NCI-H69 (cell line): ENCODE data around the gene RAD23B.
"Not testable (repeated sequence)": the region's sequence is repeated elsewhere in the genome, so short reads cannot be mapped to it uniquely, and the experiment has no call there.

ENCODE experiments used
- DNase-seq: peaks from one replicate; lab custom pipeline; 2025; lab: John Stamatoyannopoulos, UW

Gene RAD23B

GRCh38 chr9:107282759-107283622 lies at the start of gene RAD23B:
Gene RAD23B (plus strand): TSS chr9:107283279. CDS start chr9:107283630, 351 bp downstream.
- DNase-seq: peak; percentile 99

DNA sequence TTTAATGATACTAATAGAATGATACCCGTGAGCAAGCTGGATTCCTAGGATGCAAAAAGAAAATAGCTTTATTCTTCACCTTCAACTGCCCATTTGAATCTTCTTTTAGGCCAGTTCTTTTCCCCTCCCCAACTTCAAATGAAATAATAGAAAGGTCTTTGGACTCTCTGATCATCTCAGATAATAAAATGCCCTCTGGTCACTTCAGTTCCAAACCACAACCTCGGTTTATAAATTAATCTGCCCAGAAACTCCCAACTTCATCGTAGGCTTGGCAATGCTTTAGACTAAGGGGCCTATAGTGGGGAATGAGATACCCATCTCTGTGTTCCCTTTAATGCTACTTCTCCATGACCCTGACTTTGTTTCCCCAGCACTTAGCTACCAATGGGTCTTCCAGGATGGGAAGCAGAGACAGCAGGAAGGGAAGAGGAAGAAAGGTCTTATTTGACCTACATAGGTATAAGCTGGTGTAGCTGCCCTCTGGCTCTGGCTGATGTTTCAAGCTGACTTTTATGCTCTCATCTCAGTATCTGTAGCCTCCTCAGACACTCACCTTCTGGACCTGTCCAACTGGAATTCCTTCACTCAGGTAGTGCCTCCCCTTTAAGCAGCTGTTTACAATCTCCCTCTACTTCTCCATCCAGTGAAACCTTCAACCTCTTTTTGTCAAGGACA lies 47.2 kb upstream of the RAD23B start:
- no peak for DNase-seq

DNA sequence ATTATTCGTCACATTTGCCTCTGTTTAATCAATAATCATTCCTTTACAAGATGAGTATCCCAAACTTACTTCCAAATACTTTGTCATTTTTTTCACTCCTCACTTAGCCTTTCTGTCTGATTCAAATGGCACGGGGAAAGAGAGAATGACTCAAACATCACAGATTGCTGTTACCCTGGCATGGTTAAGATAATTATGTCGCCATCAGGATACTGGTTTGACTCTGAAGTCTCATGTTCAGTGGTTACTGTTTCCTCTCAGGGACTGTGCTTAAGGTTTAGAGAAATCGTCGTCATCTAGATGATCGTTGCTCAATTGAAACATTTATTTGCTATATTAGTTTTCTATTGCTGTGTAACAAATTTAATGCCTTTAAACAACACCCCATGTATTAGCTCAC lies 45.2 kb upstream of the RAD23B start:
- DNase-seq: no peak

DNA sequence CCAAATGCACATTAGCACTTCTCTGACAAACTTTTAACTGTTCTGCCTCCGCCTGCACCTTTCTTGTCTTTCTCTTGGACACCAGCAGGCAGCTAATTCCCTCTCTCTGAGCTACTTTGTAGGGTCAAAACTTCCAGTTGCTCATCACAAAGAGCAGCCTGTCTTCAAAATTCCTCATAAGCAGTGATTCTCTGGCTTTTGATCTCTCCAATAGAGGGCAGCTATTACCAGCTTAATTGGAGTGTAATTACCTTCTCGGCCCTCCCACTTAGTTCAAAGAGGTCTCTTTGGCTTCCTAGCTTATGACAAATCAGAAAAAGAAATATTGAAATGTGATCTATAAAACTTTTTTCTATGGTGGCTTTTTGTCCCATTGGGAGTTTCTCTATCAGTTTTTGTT lies 43.6 kb upstream of the RAD23B start:
- peak; percentile 85 for DNase-seq

- no peak for DNase-seq
These were observed 42.8 kb upstream of the RAD23B start for GRCh38 chr9:107240260-107240659.

- peak; percentile 82 for DNase-seq
These were observed 40.7 kb upstream of the RAD23B start for GRCh38 chr9:107242073-107243030.

DNA sequence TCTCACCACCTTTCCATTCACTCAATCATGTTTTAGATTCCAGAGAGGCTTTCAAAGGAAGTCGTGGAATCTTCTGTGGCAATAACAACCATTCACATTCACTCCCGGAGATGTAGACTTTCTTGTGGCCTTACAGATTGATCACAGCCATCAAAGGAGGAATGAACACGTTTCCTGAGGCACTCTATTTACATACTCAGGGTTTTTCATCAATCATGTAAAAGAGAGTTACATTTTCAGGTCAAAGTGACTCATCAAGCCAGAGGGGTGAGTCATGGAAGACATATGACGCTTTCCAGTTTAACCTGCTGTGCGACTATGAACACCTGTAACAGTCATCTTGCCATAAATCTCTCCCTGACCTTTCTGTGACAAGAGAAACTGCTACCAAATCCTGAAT lies 39.3 kb upstream of the RAD23B start:
- peak; percentile 95 for DNase-seq

DNA sequence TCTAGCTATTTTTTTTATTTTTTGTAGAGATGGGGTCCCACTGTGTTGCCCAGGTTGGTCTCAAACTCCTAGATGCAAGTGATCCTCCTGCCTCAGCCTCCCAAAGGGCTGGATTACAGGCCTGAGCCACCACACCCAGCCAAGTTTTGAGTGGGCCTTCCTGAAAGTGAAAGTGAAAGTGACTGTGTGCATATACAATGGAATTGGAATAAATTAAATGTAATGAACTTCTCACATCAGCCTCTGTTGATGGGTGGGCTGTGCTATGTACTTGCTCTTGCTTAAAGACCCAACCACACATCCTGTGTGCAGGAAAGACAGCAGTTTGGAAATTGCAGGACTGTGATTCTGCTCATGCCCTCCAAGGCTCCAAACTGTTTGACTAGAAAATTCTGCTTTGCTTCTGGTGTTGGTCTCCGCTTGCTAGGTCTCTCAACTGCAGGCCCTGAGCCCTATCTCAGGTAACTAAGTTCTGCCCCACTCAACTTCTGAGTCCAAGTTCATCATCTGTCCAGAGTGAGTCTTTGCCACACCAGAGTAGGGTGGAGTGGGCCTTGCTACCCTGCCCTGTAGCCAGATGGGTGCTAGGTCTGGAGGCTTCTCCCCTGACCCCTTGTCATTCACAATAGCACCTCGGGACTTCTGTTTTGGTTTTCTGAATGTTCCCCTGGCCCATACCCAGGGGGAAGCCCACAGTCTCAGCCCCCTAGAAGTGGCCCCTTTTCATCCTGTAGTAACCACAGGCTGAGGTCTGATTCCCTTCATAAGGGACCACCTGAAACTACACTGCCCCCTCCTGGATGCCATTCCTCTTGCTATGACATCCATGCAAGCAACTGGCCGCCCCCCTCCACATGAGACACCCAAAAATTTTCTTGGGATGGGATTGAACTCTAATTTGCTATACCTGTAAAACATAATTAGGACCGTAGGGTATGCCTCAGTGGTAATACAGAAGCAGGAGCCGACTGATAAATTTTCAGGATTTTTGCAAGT lies 36.5 kb upstream of the RAD23B start:
- DNase-seq: peak; percentile 61

- DNase-seq: no peak
These were observed 34.4 kb upstream of the RAD23B start for GRCh38 chr9:107248714-107249113.

DNA sequence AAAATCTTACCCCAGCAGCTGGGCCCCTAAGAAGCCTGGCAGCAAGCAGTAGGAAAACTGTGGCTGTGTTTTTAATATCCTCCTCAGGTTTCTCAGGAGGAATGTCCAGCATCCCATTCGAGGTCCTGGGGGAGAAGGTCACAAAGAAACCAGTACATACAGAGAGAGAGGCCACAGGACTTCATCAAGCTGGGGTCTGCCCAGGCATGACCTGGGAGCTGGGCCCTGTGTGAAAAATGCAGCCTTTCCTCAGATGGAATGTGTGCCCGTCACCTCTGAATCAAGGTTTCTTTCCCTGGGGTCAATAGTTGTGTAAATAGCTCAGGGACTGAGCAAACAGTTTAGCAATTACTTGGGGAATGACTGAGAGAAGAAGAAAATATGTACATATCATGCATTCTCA lies 33.9 kb upstream of the RAD23B start:
- peak; percentile 61 for DNase-seq

- peak; percentile 12 for DNase-seq
These were observed 33.3 kb upstream of the RAD23B start for GRCh38 chr9:107249665-107250285.

DNA sequence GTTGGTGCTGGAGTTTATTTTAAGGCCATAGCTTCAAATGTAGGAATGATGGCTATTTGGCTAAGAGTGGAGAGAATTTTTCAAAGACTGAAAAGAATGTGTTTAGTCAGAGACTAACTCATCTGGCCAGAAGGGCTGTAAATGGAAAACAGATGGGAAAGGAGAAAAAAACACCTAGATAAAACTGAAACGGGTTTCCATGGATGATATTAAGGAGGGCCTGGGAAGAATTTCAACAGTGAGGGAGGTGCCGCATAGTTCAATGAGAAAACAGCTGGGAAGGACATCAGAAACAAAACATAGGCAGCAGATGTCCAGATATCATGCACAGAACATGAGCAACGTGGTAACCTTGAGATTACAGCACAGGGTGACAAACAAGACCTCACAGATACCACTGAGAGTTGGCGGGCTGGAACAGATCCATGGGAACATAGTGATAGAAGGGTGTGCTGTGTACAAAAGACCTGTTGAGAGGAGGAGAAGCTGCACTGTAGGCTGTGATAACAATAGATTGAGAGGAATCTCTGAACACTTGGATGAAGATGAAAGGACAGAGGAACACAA lies 31.2 kb upstream of the RAD23B start:
- DNase-seq: no peak

DNA sequence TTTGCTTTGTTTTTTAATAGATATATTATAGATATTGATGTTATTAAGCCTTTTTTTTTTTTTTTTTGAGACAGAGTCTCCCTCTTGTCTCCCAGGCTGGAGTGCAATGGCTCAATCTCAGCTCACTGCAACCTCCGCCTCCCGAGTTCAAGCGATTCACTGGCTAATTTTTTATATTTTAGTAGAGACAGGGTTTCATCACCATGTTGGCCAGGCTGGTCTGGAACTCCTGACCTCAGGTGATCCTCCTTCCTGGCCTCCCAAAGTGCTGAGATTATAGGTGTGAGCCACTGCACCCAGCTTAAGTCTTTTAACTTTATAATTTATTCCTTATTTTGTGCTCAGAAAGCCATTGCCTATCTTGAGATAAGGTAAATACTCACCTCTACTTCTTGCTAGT lies 24.2 kb upstream of the RAD23B start:
- no peak for DNase-seq

GRCh38 chr9:107259751-107260313 lies 23.2 kb upstream of the RAD23B start:
- not testable (repeated sequence) for DNase-seq

- peak; percentile 85 for DNase-seq
These were observed 22.5 kb upstream of the RAD23B start for GRCh38 chr9:107260437-107261081.

GRCh38 chr9:107261106-107261505 lies 22.0 kb upstream of the RAD23B start:
- DNase-seq: no peak

GRCh38 chr9:107263289-107263688 lies 19.8 kb upstream of the RAD23B start:
- DNase-seq: no peak

DNA sequence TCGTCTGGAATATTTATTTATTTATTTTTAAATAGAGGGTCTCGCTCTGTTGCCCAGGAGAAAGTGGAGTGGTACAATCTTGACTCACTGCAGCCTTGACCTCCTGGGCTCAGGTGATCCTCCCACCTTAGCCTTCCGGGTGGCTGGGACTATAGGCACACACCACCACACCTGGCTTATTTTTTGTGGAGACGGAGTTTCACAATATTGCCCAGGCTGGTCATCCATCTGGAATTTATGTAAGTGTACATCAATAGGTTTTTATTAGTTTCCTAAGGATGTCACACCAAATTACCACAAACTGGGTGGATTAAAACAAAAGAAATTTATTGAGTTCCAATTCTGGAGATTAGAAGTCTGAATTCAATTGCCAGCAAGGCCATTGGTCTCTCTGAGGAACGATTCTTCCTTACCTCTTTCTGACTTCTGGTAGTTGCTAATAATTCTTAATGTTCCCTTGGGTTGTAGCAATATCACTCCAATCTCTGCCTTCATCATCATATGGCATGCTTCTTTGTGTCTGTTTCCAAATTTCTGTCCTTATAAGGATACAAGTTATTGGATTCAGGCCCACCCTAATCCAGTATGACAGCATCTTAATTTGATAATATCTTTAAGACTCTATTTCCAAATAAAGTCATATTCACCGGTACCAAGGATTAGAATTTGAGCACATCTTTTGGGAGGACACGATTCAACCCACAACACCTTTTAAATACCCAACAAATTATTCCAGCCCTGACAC lies 16.3 kb upstream of the RAD23B start:
- DNase-seq: no peak

GRCh38 chr9:107268560-107268959 lies 14.5 kb upstream of the RAD23B start:
- no peak for DNase-seq
